ENCODE measurements around the gene SYT12. TPM values are rescaled to one million over a fixed set of nuclear protein-coding genes. Genes with fewer than 3 reads are reported as not detected.

SYT12 gene
- total RNA-seq, 1 experiment from 2014 or later = 4.6 TPM

- no peak for TF ChIP-seq AFF4 (CRISPR knock-in tag; IDR thresholded peaks at IDR 0.05; ENCODE audit: borderline replicate concordance)
- no peak for TF ChIP-seq ZNF121 (CRISPR knock-in tag; IDR thresholded peaks at IDR 0.05)
- no peak for TF ChIP-seq FOXP4 (CRISPR knock-in tag; IDR thresholded peaks at IDR 0.05)
- TF ChIP-seq SMAD4 (CRISPR knock-in tag; IDR thresholded peaks at IDR 0.05) = no peak
- TF ChIP-seq NFE2L1 (CRISPR knock-in tag; IDR thresholded peaks at IDR 0.05) = no peak
- no peak for TF ChIP-seq ETV6 (CRISPR knock-in tag; IDR thresholded peaks at IDR 0.05)
- TF ChIP-seq E2F4 (CRISPR knock-in tag; IDR thresholded peaks at IDR 0.05; ENCODE audit: borderline replicate concordance, low read depth) = no peak
- TF ChIP-seq ATF6 (CRISPR knock-in tag; IDR thresholded peaks at IDR 0.05) = no peak
- no peak for TF ChIP-seq ESRRA (CRISPR knock-in tag; IDR thresholded peaks at IDR 0.05; ENCODE audit: borderline replicate concordance)
- TF ChIP-seq ZSCAN18 (CRISPR knock-in tag; IDR thresholded peaks at IDR 0.05) = no peak
- TF ChIP-seq PRDM15 (CRISPR knock-in tag; IDR thresholded peaks at IDR 0.05) = no peak
- TF ChIP-seq ERG (CRISPR knock-in tag; IDR thresholded peaks at IDR 0.05) = no peak
- no peak for TF ChIP-seq ATF3 (CRISPR knock-in tag; conservative IDR thresholded peaks at IDR 0.05)
- TF ChIP-seq AR (CRISPR knock-in tag; IDR thresholded peaks at IDR 0.05) = no peak
- TF ChIP-seq ZNF425 (CRISPR knock-in tag; conservative IDR thresholded peaks at IDR 0.05) = no peak
- TF ChIP-seq GTF2I (CRISPR knock-in tag; conservative IDR thresholded peaks at IDR 0.05) = no peak
These were observed 34.9 kb upstream of the SYT12 start (continued) for GRCh38 chr11:66987924-66988637.

Measured in WTC11 (cell line).